ENCODE results near the gene NPTX2.

DNA sequence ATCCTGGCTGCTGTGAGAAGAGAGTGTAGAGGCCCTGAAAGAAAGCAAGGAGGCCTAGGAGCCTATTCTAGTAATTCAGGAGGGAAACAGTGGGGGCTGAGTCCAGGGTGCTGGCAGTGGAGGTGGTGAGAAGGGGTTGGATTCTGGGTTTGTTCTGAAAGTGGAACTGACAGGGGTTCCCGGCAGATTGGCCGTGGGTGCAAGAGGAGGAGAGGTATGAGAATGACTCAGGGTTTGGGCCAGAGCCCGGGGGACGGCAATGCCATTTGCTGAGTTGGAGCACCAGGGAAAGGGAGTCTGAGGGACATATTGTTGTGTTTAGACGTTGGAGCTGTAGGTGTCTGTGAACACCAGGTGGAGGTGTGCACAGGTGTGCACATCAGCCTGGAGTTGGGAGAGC, 38.5 kb downstream of the NPTX2 start:
- TF ChIP-seq, protein P1, sequence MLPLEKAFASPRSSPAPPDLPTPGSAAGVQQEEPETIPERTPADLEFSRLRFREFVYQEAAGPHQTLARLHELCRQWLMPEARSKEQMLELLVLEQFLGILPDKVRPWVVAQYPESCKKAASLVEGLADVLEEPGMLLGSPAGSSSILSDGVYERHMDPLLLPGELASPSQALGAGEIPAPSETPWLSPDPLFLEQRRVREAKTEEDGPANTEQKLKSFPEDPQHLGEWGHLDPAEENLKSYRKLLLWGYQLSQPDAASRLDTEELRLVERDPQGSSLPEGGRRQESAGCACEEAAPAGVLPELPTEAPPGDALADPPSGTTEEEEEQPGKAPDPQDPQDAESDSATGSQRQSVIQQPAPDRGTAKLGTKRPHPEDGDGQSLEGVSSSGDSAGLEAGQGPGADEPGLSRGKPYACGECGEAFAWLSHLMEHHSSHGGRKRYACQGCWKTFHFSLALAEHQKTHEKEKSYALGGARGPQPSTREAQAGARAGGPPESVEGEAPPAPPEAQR (CRISPR knock-in tag; IDR thresholded peaks at IDR 0.05) = no peak
- no peak for TF ChIP-seq SMAD3 (CRISPR knock-in tag; IDR thresholded peaks at IDR 0.05; ENCODE audit: borderline replicate concordance)
- TF ChIP-seq FOXK1 (CRISPR knock-in tag; IDR thresholded peaks at IDR 0.05) = no peak
- TF ChIP-seq ZNF423 (CRISPR knock-in tag; IDR thresholded peaks at IDR 0.05) = no peak
- TF ChIP-seq, protein P2, sequence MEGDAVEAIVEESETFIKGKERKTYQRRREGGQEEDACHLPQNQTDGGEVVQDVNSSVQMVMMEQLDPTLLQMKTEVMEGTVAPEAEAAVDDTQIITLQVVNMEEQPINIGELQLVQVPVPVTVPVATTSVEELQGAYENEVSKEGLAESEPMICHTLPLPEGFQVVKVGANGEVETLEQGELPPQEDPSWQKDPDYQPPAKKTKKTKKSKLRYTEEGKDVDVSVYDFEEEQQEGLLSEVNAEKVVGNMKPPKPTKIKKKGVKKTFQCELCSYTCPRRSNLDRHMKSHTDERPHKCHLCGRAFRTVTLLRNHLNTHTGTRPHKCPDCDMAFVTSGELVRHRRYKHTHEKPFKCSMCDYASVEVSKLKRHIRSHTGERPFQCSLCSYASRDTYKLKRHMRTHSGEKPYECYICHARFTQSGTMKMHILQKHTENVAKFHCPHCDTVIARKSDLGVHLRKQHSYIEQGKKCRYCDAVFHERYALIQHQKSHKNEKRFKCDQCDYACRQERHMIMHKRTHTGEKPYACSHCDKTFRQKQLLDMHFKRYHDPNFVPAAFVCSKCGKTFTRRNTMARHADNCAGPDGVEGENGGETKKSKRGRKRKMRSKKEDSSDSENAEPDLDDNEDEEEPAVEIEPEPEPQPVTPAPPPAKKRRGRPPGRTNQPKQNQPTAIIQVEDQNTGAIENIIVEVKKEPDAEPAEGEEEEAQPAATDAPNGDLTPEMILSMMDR (IDR thresholded peaks at IDR 0.05) = no peak
- TF ChIP-seq ZNF219 (CRISPR knock-in tag; IDR thresholded peaks at IDR 0.05; ENCODE audit: borderline replicate concordance) = no peak
- TF ChIP-seq, protein P3, sequence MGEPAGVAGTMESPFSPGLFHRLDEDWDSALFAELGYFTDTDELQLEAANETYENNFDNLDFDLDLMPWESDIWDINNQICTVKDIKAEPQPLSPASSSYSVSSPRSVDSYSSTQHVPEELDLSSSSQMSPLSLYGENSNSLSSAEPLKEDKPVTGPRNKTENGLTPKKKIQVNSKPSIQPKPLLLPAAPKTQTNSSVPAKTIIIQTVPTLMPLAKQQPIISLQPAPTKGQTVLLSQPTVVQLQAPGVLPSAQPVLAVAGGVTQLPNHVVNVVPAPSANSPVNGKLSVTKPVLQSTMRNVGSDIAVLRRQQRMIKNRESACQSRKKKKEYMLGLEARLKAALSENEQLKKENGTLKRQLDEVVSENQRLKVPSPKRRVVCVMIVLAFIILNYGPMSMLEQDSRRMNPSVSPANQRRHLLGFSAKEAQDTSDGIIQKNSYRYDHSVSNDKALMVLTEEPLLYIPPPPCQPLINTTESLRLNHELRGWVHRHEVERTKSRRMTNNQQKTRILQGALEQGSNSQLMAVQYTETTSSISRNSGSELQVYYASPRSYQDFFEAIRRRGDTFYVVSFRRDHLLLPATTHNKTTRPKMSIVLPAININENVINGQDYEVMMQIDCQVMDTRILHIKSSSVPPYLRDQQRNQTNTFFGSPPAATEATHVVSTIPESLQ (CRISPR knock-in tag; IDR thresholded peaks at IDR 0.05) = no peak

All from WTC11 (cell line).